Stimulated activated CD4-positive, alpha-beta T cell treated with anti-CD3 and anti-CD28 coated beads, TNF-alpha, amount 100 ng/mL, for 1 hour (primary cell): ENCODE results near the gene GBGT1.
A peak's percentile ranks its signal among the peaks of the same experiment; 100 is the strongest.

Source experiments
- DNase-seq, 3 donors: peaks; one replicate each; pipeline ENCODE4 v3.0.0-alpha.2; 2020; ENCODE audit warnings: low read depth in 3 of 3, low spot score in 1 of 3

The GBGT1 gene

GRCh38 chr9:133129001-133129795, 34.5 kb downstream of the GBGT1 start:
- no peak for DNase-seq

- no peak for DNase-seq
Observed at GRCh38 chr9:133128152-133128551, 35.6 kb downstream of the GBGT1 start.

- no peak for DNase-seq
Observed at GRCh38 chr9:133127340-133127981, 36.3 kb downstream of the GBGT1 start.

- no peak for DNase-seq
Observed at GRCh38 chr9:133126697-133127339, 36.9 kb downstream of the GBGT1 start.

DNA sequence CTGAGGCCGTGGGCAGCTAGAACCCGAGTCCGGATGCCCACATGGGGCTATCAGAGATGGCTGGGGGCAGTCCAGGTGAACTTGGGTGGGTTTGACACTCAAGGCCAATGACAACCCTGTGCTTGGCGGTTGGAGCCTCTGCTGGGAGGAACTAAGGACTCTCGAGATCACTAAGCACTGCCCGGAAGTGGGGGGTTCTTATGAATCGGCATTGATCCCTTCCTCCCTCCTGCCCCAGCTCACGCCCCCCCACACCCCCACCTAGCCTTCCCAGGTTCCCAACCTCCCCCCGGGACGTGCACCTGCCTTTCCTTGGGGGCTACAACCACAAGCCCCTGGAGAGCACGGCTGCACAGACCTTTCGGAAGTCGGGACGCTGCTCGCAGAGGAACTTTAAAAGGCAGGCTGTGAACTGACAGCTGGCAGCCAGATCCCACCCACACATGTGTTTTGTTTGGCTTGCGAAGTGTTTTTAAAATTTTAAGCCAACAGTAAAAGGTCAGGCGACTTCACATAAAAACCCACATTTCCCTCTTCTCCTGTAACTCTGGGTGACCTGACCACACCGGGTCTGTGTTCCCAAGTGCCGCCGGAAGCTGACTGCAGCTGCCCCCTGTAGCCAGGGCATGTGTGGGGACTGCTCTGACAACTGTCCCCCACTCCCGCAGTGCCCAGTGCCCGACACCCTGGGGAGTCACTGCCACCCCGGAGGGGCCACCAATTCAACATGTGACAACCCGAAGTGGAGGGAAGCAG, 37.6 kb downstream of the GBGT1 start:
- DNase-seq: no peak

- DNase-seq: no peak
Observed at GRCh38 chr9:133124907-133125275, 38.8 kb downstream of the GBGT1 start.

DNA sequence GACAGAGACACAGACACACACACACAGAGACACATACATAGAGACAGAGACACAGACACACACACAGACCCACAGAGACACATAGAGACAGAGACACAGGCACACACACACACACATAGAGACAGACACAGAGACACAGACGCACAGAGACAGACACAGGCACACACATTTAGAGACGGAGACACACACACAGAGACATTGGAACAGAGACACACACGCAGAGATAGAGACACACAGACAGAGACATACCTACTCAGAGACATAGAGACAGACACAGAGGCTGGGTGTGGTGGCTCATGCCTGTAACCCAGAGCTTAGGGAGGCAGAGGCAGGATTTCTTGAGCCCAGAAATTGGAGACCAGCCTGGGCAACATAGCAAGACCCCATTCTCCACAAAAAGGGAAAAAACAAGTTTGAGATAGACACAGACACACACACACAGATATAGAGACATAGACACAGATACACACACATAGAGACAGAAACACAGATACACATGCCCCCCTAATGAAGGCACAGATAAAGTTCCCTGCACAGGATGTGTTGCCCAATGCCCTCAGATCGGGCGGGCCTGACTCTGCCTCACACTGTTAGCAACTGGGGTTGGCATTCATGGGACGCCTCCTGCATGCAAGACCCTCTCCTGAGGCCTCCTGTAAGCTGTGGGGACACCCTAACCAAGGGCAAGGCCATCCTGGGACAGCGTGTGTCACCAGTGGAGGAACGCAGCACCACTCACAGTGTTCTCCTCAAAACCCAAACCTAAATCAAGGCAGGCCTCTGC, 39.4 kb downstream of the GBGT1 start:
- no peak for DNase-seq

DNA sequence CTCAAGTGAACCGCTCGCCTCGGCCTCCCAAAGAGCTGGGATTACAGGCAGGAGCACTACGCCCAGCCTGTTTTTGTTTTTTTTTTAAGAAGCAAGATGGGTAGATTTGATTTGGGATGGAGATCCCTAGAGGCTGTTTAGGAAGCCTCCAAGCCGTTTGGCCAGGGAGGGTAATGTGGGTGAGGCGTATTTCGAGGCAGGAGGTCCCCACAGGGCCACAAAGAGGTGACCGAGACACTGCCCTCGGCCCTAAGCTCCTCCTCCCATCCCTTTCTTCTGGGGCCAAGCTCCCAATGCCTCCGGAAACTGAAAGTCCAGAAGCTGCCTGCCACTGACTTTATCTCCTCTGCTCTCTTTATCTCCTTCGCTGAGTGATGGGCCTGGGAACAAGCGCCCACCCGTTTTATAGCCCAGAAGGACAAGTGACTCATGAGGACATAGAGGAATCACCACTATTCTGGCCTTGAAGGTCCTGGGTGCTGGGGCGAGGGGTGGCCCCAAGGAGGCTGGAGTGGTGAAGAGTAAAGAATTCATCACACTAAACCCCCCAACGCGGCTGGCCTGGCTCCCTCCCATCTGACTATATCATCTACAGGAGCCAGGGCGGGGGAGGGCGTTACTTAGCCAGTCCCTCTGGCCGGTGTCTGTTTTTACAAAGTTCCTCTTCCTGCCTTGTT, 40.6 kb downstream of the GBGT1 start:
- DNase-seq: no peak

GRCh38 chr9:133122605-133122934, 41.1 kb downstream of the GBGT1 start:
- DNase-seq: no peak

- no peak for DNase-seq
Observed at GRCh38 chr9:133121915-133122550, 41.7 kb downstream of the GBGT1 start.

DNA sequence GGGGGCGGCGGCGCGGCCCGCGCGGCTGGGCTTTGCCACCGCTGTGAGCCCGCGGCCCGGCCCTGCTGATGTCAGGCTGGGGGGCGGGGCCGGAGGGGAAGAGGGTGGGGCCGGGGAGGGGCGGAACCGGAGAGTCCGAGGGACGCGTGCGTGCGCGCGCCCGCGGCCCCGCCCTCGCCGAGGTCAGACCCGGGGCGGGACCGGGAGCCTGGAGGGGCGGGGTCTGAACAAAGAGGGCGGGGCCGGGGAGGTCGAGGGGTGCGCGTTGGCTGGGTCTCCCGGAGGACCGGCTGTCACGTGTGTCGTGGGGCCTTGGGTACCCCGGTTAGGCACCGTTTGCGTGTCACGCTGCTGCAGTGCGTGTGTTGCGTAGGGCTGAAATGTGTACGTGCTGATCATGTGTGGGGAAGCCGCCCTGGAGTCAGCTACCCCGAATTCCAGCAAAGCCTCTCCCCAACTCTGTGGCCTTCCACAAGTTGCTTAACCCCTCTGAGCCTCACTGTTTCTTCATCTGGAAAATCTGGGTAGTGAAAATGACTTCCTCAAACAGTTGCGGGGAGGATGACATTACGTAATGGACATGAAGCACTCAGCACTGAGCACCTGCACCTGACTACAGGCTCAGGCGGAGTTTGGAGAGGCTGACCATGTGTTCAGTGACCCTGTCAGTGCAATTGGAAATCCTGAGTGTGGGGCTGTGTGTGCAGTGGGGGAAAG, 42.4 kb downstream of the GBGT1 start, which contains the start of gene RALGDS:
TSS of gene RALGDS (minus strand) at position 43 of the 717 bp plus-strand sequence. CDS start 86 bp downstream, outside the sequence.
- DNase-seq: peak; percentile 77 to 90 (median 85)

GRCh38 chr9:133120501-133121197, 43.1 kb downstream of the GBGT1 start:
- DNase-seq: no peak

GRCh38 chr9:133119846-133120500, 43.7 kb downstream of the GBGT1 start:
- no peak for DNase-seq

- no peak for DNase-seq
Observed at GRCh38 chr9:133119103-133119845, 44.4 kb downstream of the GBGT1 start.

GRCh38 chr9:133118568-133118967, 45.1 kb downstream of the GBGT1 start:
- DNase-seq: no peak

DNA sequence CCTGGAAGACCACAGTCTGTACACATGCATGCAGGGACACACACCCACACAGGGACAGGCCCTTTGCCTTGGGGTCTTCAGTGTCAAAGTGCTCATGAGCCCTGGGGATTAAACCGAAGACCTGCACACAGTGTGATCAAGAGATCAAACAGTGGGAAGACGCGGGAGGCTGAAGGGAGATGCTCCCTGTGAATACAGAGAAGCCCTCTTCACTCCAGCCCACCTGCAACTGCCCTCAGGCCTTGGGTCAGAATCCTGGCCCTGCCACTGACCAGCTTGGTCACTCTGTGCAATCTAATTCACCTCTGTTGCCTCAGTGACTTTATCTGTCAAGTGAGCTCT, 45.6 kb downstream of the GBGT1 start:
- no peak for DNase-seq
